ENCODE measurements around the gene FCER2. TPM values are rescaled to one million over a fixed set of nuclear protein-coding genes. Genes with fewer than 3 reads are reported as not detected.

The FCER2 gene
- total and polyA plus RNA-seq, 8 donors = 0.48 to 1.5 TPM; not detected in 6

DNA sequence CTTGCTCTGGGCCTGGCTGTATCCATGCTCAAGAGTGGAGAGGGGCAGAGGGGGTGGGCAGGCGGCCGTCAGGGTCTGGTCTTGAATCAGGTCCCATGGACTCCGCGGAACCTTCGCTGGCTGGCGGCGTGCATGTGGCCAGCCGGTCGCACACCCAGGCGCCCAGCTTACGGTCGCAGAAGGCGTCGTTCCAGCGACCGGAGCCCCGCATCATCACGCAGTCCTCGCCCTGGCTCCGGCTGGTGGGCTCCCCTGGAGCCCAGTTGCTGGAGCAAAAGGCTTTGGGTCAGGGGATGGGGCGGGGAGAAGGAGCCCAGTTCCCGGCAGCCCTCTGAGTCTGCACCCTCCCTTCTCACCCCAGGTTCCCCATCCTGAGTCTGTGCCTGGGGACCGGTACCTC lies 12.8 kb downstream of the FCER2 start:
- H3K4me3 ChIP-seq = no peak overlapping the region
- intact Hi-C loops (cut with DNase I; ENCODE audit: low total_unique reads) = loop anchor here (10.0 kb wide), 1 partner anchor 114 kb away; no protein-coding TSS in a partner anchor

GRCh38 chr19:7687177-7687576 lies 14.8 kb downstream of the FCER2 start:
- TF ChIP-seq POLR2AphosphoS5 (IDR thresholded peaks at IDR 0.05) (no peak), EP300 (IDR thresholded peaks at IDR 0.05) (no peak), POLR2A (IDR thresholded peaks at IDR 0.05) (no peak), CTCF (IDR thresholded peaks at IDR 0.05) (no peak)

More for the DNA sequence above, 12.8 kb downstream of the FCER2 start:
- H3K9me3 ChIP-seq = no peaks in the 10 kb centered on the region
- 14 to 41% (median 33%) methylated on average over 6 to 23 of the region's 23 CpGs for WGBS, 5 donors
- TF ChIP-seq CTCF (IDR thresholded peaks at IDR 0.05) (no peak), EP300 (IDR thresholded peaks at IDR 0.05) (no peak), POLR2A (IDR thresholded peaks at IDR 0.05) (no peak), POLR2AphosphoS5 (IDR thresholded peaks at IDR 0.05) (no peak)
- no peak for DNase-seq
- peaks cover 0 to 20% (median 7%) of the 10 kb centered on the region in 3 donors for H3K27me3 ChIP-seq
- H3K36me3 ChIP-seq = peaks cover 0 to 14% (median 11%) of the 10 kb centered on the region in 4 donors
- no peak overlapping the region for H3K27ac ChIP-seq
- no peaks in the 10 kb centered on the region for H3K4me1 ChIP-seq

GRCh38 chr19:7685546-7686445 lies 16.1 kb downstream of the FCER2 start:
- no peak for DNase-seq
- TF ChIP-seq POLR2A (IDR thresholded peaks at IDR 0.05) (no peak), CTCF (IDR thresholded peaks at IDR 0.05) (no peak), POLR2AphosphoS5 (IDR thresholded peaks at IDR 0.05) (no peak), EP300 (IDR thresholded peaks at IDR 0.05) (no peak)
- 43 to 49% (median 47%) methylated on average over 19 of the region's 19 CpGs for WGBS, 5 donors
- peaks cover 0 to 20% (median 7%) of the 10 kb centered on the region in 3 donors for H3K27me3 ChIP-seq
- H3K9me3 ChIP-seq = no peaks in the 10 kb centered on the region
- H3K36me3 ChIP-seq = peaks cover 7 to 35% (median 33%) of the 10 kb centered on the region in 4 donors
- H3K4me3 ChIP-seq = no peak overlapping the region
- intact Hi-C loops (cut with DNase I; ENCODE audit: low total_unique reads) = loop anchor here (10.0 kb wide), 1 partner anchor 111 kb away; no protein-coding TSS in a partner anchor
- H3K27ac ChIP-seq = no peak overlapping the region
- peaks cover 0 to 17% (median 16%) of the 10 kb centered on the region in 4 donors for H3K4me1 ChIP-seq

More at GRCh38 chr19:7687177-7687576, 14.8 kb downstream of the FCER2 start:
- no peaks in the 10 kb centered on the region for H3K9me3 ChIP-seq
- H3K36me3 ChIP-seq = peaks cover 7 to 34% (median 31%) of the 10 kb centered on the region in 4 donors
- H3K4me3 ChIP-seq = no peak overlapping the region
- H3K27me3 ChIP-seq = peaks cover 0 to 20% (median 7%) of the 10 kb centered on the region in 3 donors
- intact Hi-C loops (cut with DNase I; ENCODE audit: low total_unique reads) = loop anchor here (10.0 kb wide), 1 partner anchor 112 kb away; no protein-coding TSS in a partner anchor
- H3K27ac ChIP-seq = no peak overlapping the region
- peaks cover 0 to 6% (median 4%) of the 10 kb centered on the region in 4 donors for H3K4me1 ChIP-seq
- no peak for DNase-seq
- WGBS, 5 donors = 78 to 93% (median 85%) methylated on average over 7 to 12 of the region's 12 CpGs

DNA sequence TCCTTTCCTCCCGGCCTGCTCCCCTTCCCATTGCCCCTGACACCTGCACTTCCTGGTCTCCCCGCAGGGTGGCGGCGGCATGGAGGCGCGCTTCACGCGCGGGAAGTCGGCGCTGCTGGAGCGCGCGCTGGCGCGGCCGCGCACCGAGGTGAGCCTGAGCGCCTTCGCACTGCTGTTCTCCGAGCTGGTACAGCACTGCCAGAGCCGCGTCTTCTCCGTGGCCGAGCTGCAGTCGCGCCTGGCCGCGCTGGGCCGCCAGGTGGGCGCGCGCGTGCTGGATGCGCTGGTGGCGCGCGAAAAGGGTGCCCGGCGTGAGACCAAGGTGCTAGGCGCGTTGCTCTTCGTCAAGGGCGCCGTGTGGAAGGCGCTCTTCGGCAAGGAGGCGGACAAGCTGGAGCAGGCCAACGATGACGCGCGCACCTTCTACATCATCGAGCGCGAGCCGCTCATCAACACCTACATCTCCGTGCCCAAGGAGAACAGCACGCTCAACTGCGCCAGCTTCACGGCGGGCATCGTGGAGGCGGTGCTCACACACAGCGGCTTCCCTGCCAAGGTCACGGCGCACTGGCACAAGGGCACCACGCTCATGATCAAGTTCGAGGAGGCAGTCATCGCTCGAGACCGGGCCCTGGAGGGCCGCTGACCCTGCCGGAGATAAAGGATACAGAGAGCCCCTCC lies 19.6 kb downstream of the FCER2 start:
- Histone ChIP-seq H3K36me3 (peaks cover 7 to 35% (median 33%) of the 10 kb centered on the region in 4 donors), H3K4me3 (peak overlapping the region; percentile 94 to 100 (median 99)), H3K9me3 (no peaks in the 10 kb centered on the region), H3K4me1 (peaks cover 0 to 28% (median 24%) of the 10 kb centered on the region in 4 donors), H3K27ac (peak overlapping the region in 3 of 5 donors; percentile 91 to 96 (median 93)), H3K27me3 (peaks cover 0 to 29% (median 16%) of the 10 kb centered on the region in 3 donors)
- intact Hi-C loops (cut with DNase I; ENCODE audit: low total_unique reads) = loop anchor here (10.0 kb wide), 1 partner anchor 108 kb away; no protein-coding TSS in a partner anchor
- DNase-seq = peak in 1 of 2 donors; percentile 51
- whole genome bisulfite sequencing, 5 donors = 79 to 94% (median 82%) methylated on average over 38 to 74 of the region's 74 CpGs
- TF ChIP-seq POLR2AphosphoS5 (IDR thresholded peaks at IDR 0.05) (no peak), EP300 (IDR thresholded peaks at IDR 0.05) (no peak), CTCF (IDR thresholded peaks at IDR 0.05) (no peak), POLR2A (IDR thresholded peaks at IDR 0.05) (no peak)
